H1 (cell line): Measurements from ENCODE around the gene ASCC1. TPM values are rescaled to one million over a fixed set of nuclear protein-coding genes. Genes with fewer than 3 reads are reported as not detected.
A peak's percentile ranks its signal among the peaks of the same experiment; 100 is the strongest.

Experiments
- CTCF ChIA-PET: fragments of 300-600 bp; sonication (Branson Sonifier 250); formaldehyde crosslinking; loops from one replicate; lab custom pipeline; 2021; ENCODE audit not compliant: partially characterized antibody; lab: Charles Lee
- POLR2A ChIA-PET: fragments of 300-600 bp; sonication (Branson Sonifier 250); formaldehyde crosslinking; loops from one replicate; lab custom pipeline; 2021; ENCODE audit warnings: inconsistent platforms; ENCODE audit not compliant: partially characterized antibody; lab: Charles Lee
- DNase-seq, 2 experiments: peaks; one replicate each; pipeline versions ENCODE4 v3.0.0 to v3.0.0-alpha.2; 2010 to 2022; ENCODE audit warnings: low spot score in 2 of 2, low read depth in 1 of 2, mixed read lengths in 1 of 2
- FAIRE-seq: peaks from 2 replicates; lab custom pipeline; 2011; peaks lifted over from hg19 to GRCh38; lab: Jason Lieb, UNC
- H2AFZ ChIP-seq: 2 replicates; pipeline ENCODE4 v1.8.1; 2012; ENCODE audit warnings: low read length, inconsistent platforms
- H2AK5ac ChIP-seq: 2 replicates; pipeline ENCODE4 v1.6.1; 2013; ENCODE audit warnings: low read depth, low read length
- H2BK120ac ChIP-seq: replicated peaks from 2 replicates; pipeline ENCODE3; 2013; ENCODE audit warnings: low read depth, low read length, inconsistent platforms
- H2BK12ac ChIP-seq: 2 replicates; pipeline ENCODE4 v1.6.1; 2013; ENCODE audit warnings: low read depth, low read length
- H2BK15ac ChIP-seq: 2 replicates; pipeline ENCODE4 v1.6.1; 2013; ENCODE audit warnings: low read length
- H2BK20ac ChIP-seq: 2 replicates; pipeline ENCODE4 v1.6.1; 2013; ENCODE audit warnings: low read length
- H2BK5ac ChIP-seq: 2 replicates; pipeline ENCODE4 v1.6.1; 2013; ENCODE audit warnings: low read depth, low read length
- H3K14ac ChIP-seq: 2 replicates; pipeline ENCODE4 v1.6.1; 2013; ENCODE audit warnings: inconsistent platforms; ENCODE audit not compliant: insufficient read length
- H3K18ac ChIP-seq: 2 replicates; pipeline ENCODE4 v1.6.1; 2013; ENCODE audit warnings: low read length; ENCODE audit errors: extremely low read depth
- H3K23ac ChIP-seq: 2 replicates; pipeline ENCODE4 v1.6.1; 2013; ENCODE audit warnings: inconsistent platforms; ENCODE audit not compliant: insufficient read length
- H3K23me2 ChIP-seq: 2 replicates; pipeline ENCODE4 v1.6.1; 2013; ENCODE audit warnings: low read depth, low read length
- H3K27ac ChIP-seq: 2 replicates; pipeline ENCODE4 v1.6.1; 2011; ENCODE audit warnings: low read depth, low read length, inconsistent platforms
- H3K27me3 ChIP-seq, 4 experiments: replicated peaks in 1 of 4; 1 replicate in 1 of 4; 2 replicates in 3 of 4; pipeline versions ENCODE4 v1.6.1 to v1.8.1; 2011 to 2013; ENCODE audit warnings: low read length in 3 of 4, mild to moderate bottlenecking in 3 of 4, inconsistent platforms in 2 of 4, mixed read lengths in 2 of 4, moderate library complexity in 1 of 4; ENCODE audit not compliant: control insufficient read depth in 3 of 4, insufficient read depth in 3 of 4; ENCODE audit errors: extremely low read depth in 1 of 4
- H3K36me3 ChIP-seq, 4 experiments: 2 replicates each; pipeline versions ENCODE4 v1.6.1 to v1.8.1; 2011 to 2013; ENCODE audit warnings: mild to moderate bottlenecking in 4 of 4, low read length in 3 of 4, moderate library complexity in 2 of 4, control low read depth in 1 of 4, inconsistent platforms in 1 of 4; ENCODE audit not compliant: insufficient read depth in 4 of 4, control insufficient read depth in 2 of 4
- H3K4ac ChIP-seq: replicated peaks from 2 replicates; pipeline ENCODE3; 2013; ENCODE audit warnings: low read length, low read depth, mixed read lengths, inconsistent platforms; ENCODE audit not compliant: insufficient read length
- H3K4me1 ChIP-seq, 4 experiments: replicated peaks in 1 of 4; 1 replicate in 1 of 4; 2 replicates in 3 of 4; pipeline versions ENCODE4 v1.6.1 to v1.8.1; 2011 to 2013; ENCODE audit warnings: low read length in 3 of 4, inconsistent platforms in 2 of 4, mixed read lengths in 1 of 4; ENCODE audit not compliant: insufficient read depth in 4 of 4, control insufficient read depth in 3 of 4
- H3K4me2 ChIP-seq, 2 experiments: 2 replicates each; pipeline versions ENCODE4 v1.6.1 to v1.8.1; 2011 to 2013; ENCODE audit warnings: low read depth in 2 of 2, low read length in 2 of 2, control low read depth in 1 of 2, inconsistent platforms in 1 of 2, mild to moderate bottlenecking in 1 of 2; ENCODE audit not compliant: insufficient read depth in 1 of 2
- H3K4me3 ChIP-seq, 4 experiments: fragments of 200-600, 300-600 bp in 1 of 4; sonication (generic), shearing (Covaris generic), sonication (Bioruptor Twin) in 1 of 4; 2 replicates each; pipeline versions ENCODE4 v1.5.1 to v1.8.1; 2011 to 2016; ENCODE audit warnings: low read length in 4 of 4, low read depth in 3 of 4, control low read depth in 2 of 4, inconsistent platforms in 2 of 4, mild to moderate bottlenecking in 2 of 4, mixed read lengths in 1 of 4, moderate library complexity in 1 of 4; ENCODE audit not compliant: insufficient read depth in 2 of 4; ENCODE audit errors: extremely low read depth in 1 of 4
- H3K56ac ChIP-seq: replicated peaks from 2 replicates; pipeline ENCODE3; 2013; ENCODE audit warnings: low read depth, mild to moderate bottlenecking, mixed read lengths, low read length, inconsistent platforms; ENCODE audit not compliant: insufficient read length
- H3K79me1 ChIP-seq: 2 replicates; pipeline ENCODE4 v1.6.1; 2013; ENCODE audit warnings: low read depth, low read length, control low read depth
- H3K79me2 ChIP-seq, 2 experiments: 2 replicates each; pipeline versions ENCODE4 v1.6.1 to v1.8.1; 2012 to 2013; ENCODE audit warnings: low read length in 2 of 2, mild to moderate bottlenecking in 2 of 2, inconsistent platforms in 1 of 2; ENCODE audit not compliant: insufficient read depth in 2 of 2, control insufficient read depth in 1 of 2
- H3K9ac ChIP-seq, 4 experiments: replicated peaks in 1 of 4; 1 replicate in 1 of 4; 2 replicates in 3 of 4; pipeline versions ENCODE4 v1.6.1 to v1.8.1; 2011 to 2013; ENCODE audit warnings: low read depth in 3 of 4, low read length in 3 of 4, control low read depth in 2 of 4, mild to moderate bottlenecking in 2 of 4, moderate library complexity in 2 of 4, inconsistent platforms in 1 of 4; ENCODE audit errors: extremely low read depth in 1 of 4
- H3K9me3 ChIP-seq, 2 experiments: 2 replicates each; pipeline versions ENCODE4 v1.6.1 to v1.8.1; 2012 to 2013; ENCODE audit warnings: mild to moderate bottlenecking in 2 of 2, moderate library complexity in 2 of 2, control low read depth in 1 of 2, inconsistent platforms in 1 of 2, low read depth in 1 of 2, low read length in 1 of 2, mixed read lengths in 1 of 2; ENCODE audit not compliant: insufficient read depth in 2 of 2
- H4K20me1 ChIP-seq, 2 experiments: replicated peaks in 1 of 2; 2 replicates each; pipeline versions ENCODE3 to v1.8.1; 2011 to 2013; ENCODE audit warnings: inconsistent platforms in 2 of 2, low read length in 2 of 2, mild to moderate bottlenecking in 1 of 2; ENCODE audit not compliant: insufficient read depth in 2 of 2, control insufficient read depth in 1 of 2
- H4K5ac ChIP-seq: 2 replicates; pipeline ENCODE4 v1.6.1; 2013; ENCODE audit warnings: low read length, low read depth, mixed read lengths, inconsistent platforms; ENCODE audit not compliant: insufficient read length
- H4K8ac ChIP-seq: 2 replicates; pipeline ENCODE4 v1.8.0; 2013; ENCODE audit warnings: mild to moderate bottlenecking, moderate library complexity, low read length, inconsistent platforms; ENCODE audit not compliant: insufficient read depth; ENCODE audit errors: extremely low read depth
- H4K91ac ChIP-seq: replicated peaks from 2 replicates; pipeline ENCODE3; 2013; ENCODE audit warnings: low read length, mixed read lengths, inconsistent platforms; ENCODE audit not compliant: insufficient read length
- CEBPB ChIP-seq: IDR thresholded peaks from 2 replicates; pipeline ENCODE4 v1.6.1; 2012; ENCODE audit warnings: low read depth, low read length
- CHD1 ChIP-seq: IDR thresholded peaks from 2 replicates; pipeline ENCODE4 v1.6.1; 2012; ENCODE audit warnings: low read depth, low read length, improper control_type of control experiment
- EGR1 ChIP-seq: IDR thresholded peaks from 2 replicates; pipeline ENCODE4 v1.6.1; 2011; ENCODE audit warnings: low read depth, low read length, borderline replicate concordance
- HDAC2 ChIP-seq, 2 experiments: fragments of 300-600 bp in 1 of 2; sonication (generic) in 1 of 2; IDR thresholded peaks; 2 replicates each; pipeline ENCODE4 v1.6.1; 2011 to 2012; ENCODE audit warnings: low read depth in 2 of 2, low read length in 2 of 2, mild to moderate bottlenecking in 2 of 2, moderate library complexity in 2 of 2, borderline replicate concordance in 1 of 2, inconsistent platforms in 1 of 2
- KDM4A ChIP-seq: IDR thresholded peaks from one replicate; pipeline ENCODE4 v1.7.1; 2012; ENCODE audit warnings: low read depth, mild to moderate bottlenecking, moderate library complexity, low read length, inconsistent platforms; ENCODE audit not compliant: severe bottlenecking
- POLR2AphosphoS5 ChIP-seq: IDR thresholded peaks from 2 replicates; pipeline ENCODE4 v1.6.1; 2011; ENCODE audit warnings: low read depth, low read length
- RBBP5 ChIP-seq: IDR thresholded peaks from 2 replicates; pipeline ENCODE4 v1.7.1; 2012; ENCODE audit warnings: low read depth, mild to moderate bottlenecking, inconsistent platforms, low read length, moderate library complexity, borderline replicate concordance
- RXRA ChIP-seq: IDR thresholded peaks from 2 replicates; pipeline ENCODE4 v1.6.1; 2011; ENCODE audit warnings: low read depth, mild to moderate bottlenecking, low read length, moderate library complexity; ENCODE audit not compliant: insufficient read depth
- TBP ChIP-seq: IDR thresholded peaks from 2 replicates; pipeline ENCODE4 v1.6.1; 2011; ENCODE audit warnings: low read depth, low read length, improper control_type of control experiment
- TCF12 ChIP-seq: IDR thresholded peaks from 2 replicates; pipeline ENCODE4 v1.6.1; 2011; ENCODE audit warnings: low read depth, mild to moderate bottlenecking, low read length
- ZNF274 ChIP-seq: IDR thresholded peaks from 2 replicates; pipeline ENCODE4 v1.7.0; 2012; ENCODE audit warnings: low read length, borderline replicate concordance; ENCODE audit errors: extremely low read depth
- WGBS, 2 experiments: shearing (Covaris generic) in 1 of 2; methylation state at CpG; one replicate each; pipeline versions ENCODE4 v1.1.6 to v1.1.7; 2013 to 2015; ENCODE audit warnings: low lambda C conversion rate in 2 of 2, mixed read lengths in 2 of 2, inconsistent platforms in 1 of 2, low coverage in 1 of 2, missing lambda C conversion rate in 1 of 2; ENCODE audit not compliant: insufficient replicate concordance in 2 of 2, insufficient coverage in 1 of 2, insufficient read length in 1 of 2; ENCODE audit errors: extremely low coverage in 1 of 2, missing lambda C conversion rate in 1 of 2; 5-methylcytosine and 5-hydroxymethylcytosine counted together
- polyA plus RNA-seq, 7 experiments: library from polyadenylated mRNA; depleted of rRNA in 3 of 7; stranded (reverse) in 5 of 7; unstranded in 2 of 7; fragments of >200 nt in 5 of 7; fragments of 200-250 nt in 2 of 7; gene quantifications; 1 replicate in 5 of 7; 2 replicates in 1 of 7; 4 replicates in 1 of 7; pipeline versions ENCODE4 v1.2.1 to v1.2.3, GENCODE V29; 2011 to 2013; ENCODE audit warnings: missing spikeins in 2 of 7, mixed read lengths in 2 of 7
- total RNA-seq: library from RNA; stranded (reverse); fragmentation: NEBNext Ultra II Directional; extraction: Animal tissue kit (Norgen Biotek cat#: 25700); gene quantifications from 2 replicates; pipeline ENCODE4 v1.2.1, GENCODE V29; 2021

ASCC1 gene
- total and polyA plus RNA-seq, 2 of the 8 experiments (the other 6 are each of a cell fraction or from before 2014, with no cell fraction given) = 25.6 to 35.8 TPM

DNA sequence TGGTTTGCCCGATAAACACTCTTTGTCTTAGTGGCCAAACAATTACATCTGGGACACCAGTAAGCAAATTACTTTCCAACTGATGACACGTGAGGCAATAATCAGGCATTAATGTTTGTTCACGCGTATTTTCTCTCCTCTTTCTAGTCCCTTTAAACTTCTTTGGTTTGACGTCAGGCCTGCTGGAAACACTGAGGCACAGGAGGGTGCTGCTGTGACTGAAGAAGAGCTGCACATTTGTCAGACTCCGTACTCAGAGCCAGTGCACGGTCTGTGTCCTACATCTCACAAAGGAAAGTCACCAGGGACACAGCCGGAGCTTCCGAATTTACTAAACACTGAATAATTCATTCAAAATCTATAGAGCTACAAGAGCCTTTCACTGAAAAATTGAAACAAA, 57.9 kb downstream of the ASCC1 start:
- DNase-seq (no peak), FAIRE-seq (no peak)
- Histone ChIP-seq H3K56ac (no peak overlapping the region), H3K4ac (no peak overlapping the region), H3K23ac (no peak overlapping the region), H3K14ac (no peak overlapping the region), H3K4me1 (no peaks in the 10 kb centered on the region), H3K23me2 (no peaks in the 10 kb centered on the region), H4K20me1 (no peaks in the 10 kb centered on the region), H4K8ac (peak overlapping the region; percentile 68; the same call in 1 of the 2 replicates), H2BK15ac (no peak overlapping the region)
- CTCF ChIA-PET = interaction anchor here (0.6 to 1.1 kb wide), 2 partner anchors 27 to 662 kb away, joined by 3 read pairs; no protein-coding TSS in a partner anchor
- TF ChIP-seq CEBPB (no peak), RXRA (no peak), POLR2AphosphoS5 (no peak), ZNF274 (no peak), KDM4A (no peak), RBBP5 (no peak), CHD1 (no peak), EGR1 (no peak), HDAC2 (IDR thresholded peaks at IDR 0.05; ENCODE audit: borderline replicate concordance in 1 of 2, low read depth in 2 of 2, low read length in 2 of 2) (no peak), TBP (no peak), TCF12 (no peak)
- TF ChIP-seq, all 59 proteins: peak for 0
- H2AK5ac ChIP-seq = no peak overlapping the region
- H3K27ac ChIP-seq = no peak overlapping the region
- no peak overlapping the region for H2BK5ac ChIP-seq
- no peak overlapping the region for H2BK20ac ChIP-seq
- POLR2A ChIA-PET = interaction anchor here (1.3 kb wide), 1 partner anchor 10 kb away, joined by 3 read pairs; no protein-coding TSS in a partner anchor
- no peak overlapping the region for H4K91ac ChIP-seq
- no peaks in the 10 kb centered on the region for H3K79me2 ChIP-seq
- no peak overlapping the region for H2BK120ac ChIP-seq
- no peak overlapping the region for H3K4me2 ChIP-seq
- no peaks in the 10 kb centered on the region for H3K27me3 ChIP-seq
- no peak overlapping the region for H3K18ac ChIP-seq
- no peak overlapping the region for H2AFZ ChIP-seq
- no peak overlapping the region for H3K9ac ChIP-seq
- no peaks in the 10 kb centered on the region for H3K36me3 ChIP-seq
- 92% methylated on average over 9 of the region's 9 CpGs; no CpG with 5 or more reads in 1 of the 2 experiments for WGBS, 2 experiments
- H3K9me3 ChIP-seq = no peaks in the 10 kb centered on the region
- no peak overlapping the region for H2BK12ac ChIP-seq
- no peak overlapping the region for H3K4me3 ChIP-seq
- H3K79me1 ChIP-seq = no peaks in the 10 kb centered on the region
- H4K5ac ChIP-seq = no peak overlapping the region
